Measurements from ENCODE around the gene DLGAP3.

Gene DLGAP3

GRCh38 chr1:34822202-34822601, 107.2 kb downstream of the DLGAP3 start:
- TF ChIP-seq POLR2AphosphoS5 (IDR thresholded peaks at IDR 0.05; ENCODE audit: low read depth, low read length) (no peak), REST (IDR thresholded peaks at IDR 0.05; ENCODE audit: insufficient read depth in 1 of 2, low read depth in 2 of 2, low read length in 2 of 2) (no peak), TAF1 (IDR thresholded peaks at IDR 0.05; ENCODE audit: borderline replicate concordance, insufficient read depth, low read length) (no peak), FOXP2 (optimal IDR thresholded peaks at IDR 0.05; ENCODE audit: borderline replicate concordance, extremely low read depth, extremely low read length, insufficient read depth) (no peak), SIN3A (IDR thresholded peaks at IDR 0.05; ENCODE audit: borderline replicate concordance, insufficient read depth, low read length) (no peak)

- TF ChIP-seq REST (IDR thresholded peaks at IDR 0.05; ENCODE audit: insufficient read depth in 1 of 2, low read depth in 2 of 2, low read length in 2 of 2) (no peak), FOXP2 (optimal IDR thresholded peaks at IDR 0.05; ENCODE audit: borderline replicate concordance, extremely low read depth, extremely low read length, insufficient read depth) (no peak), TAF1 (IDR thresholded peaks at IDR 0.05; ENCODE audit: borderline replicate concordance, insufficient read depth, low read length) (no peak), SIN3A (IDR thresholded peaks at IDR 0.05; ENCODE audit: borderline replicate concordance, insufficient read depth, low read length) (no peak), POLR2AphosphoS5 (IDR thresholded peaks at IDR 0.05; ENCODE audit: low read depth, low read length) (no peak)
Observed at GRCh38 chr1:34816778-34817177, 112.7 kb downstream of the DLGAP3 start.

- TF ChIP-seq TAF1 (IDR thresholded peaks at IDR 0.05; ENCODE audit: borderline replicate concordance, insufficient read depth, low read length) (no peak), SIN3A (IDR thresholded peaks at IDR 0.05; ENCODE audit: borderline replicate concordance, insufficient read depth, low read length) (no peak), POLR2AphosphoS5 (IDR thresholded peaks at IDR 0.05; ENCODE audit: low read depth, low read length) (no peak), REST (IDR thresholded peaks at IDR 0.05; ENCODE audit: insufficient read depth in 1 of 2, low read depth in 2 of 2, low read length in 2 of 2) (no peak), FOXP2 (optimal IDR thresholded peaks at IDR 0.05; ENCODE audit: borderline replicate concordance, extremely low read depth, extremely low read length, insufficient read depth) (no peak)
Observed at GRCh38 chr1:34816332-34816731, 113.1 kb downstream of the DLGAP3 start.
